ENCODE measurements around the gene KCNAB3. TPM values are rescaled to one million over a fixed set of nuclear protein-coding genes. Genes with fewer than 3 reads are reported as not detected.

The KCNAB3 gene
- total RNA-seq, 4 donors from 2014 or later = 0.40 to 3.7 (median 1.5) TPM

GRCh38 chr17:7903154-7904103, 26.2 kb downstream of the KCNAB3 start:
- Histone ChIP-seq H3K4me1 (peaks cover 8 to 10% of the 10 kb centered on the region in 2 donors), H3K27ac (peak overlapping the region; percentile 21 to 69 (median 42)), H3K27me3 (no peaks in the 10 kb centered on the region), H3K9me3 (no peaks in the 10 kb centered on the region), H3K36me3 (peaks cover 69 to 70% of the 10 kb centered on the region in 2 donors), H3K4me3 (replicated peaks in 1 of 3) (no peak overlapping the region)
- TF ChIP-seq POLR2A (IDR thresholded peaks at IDR 0.05) = no peak
- TF ChIP-seq CTCF (IDR thresholded peaks at IDR 0.05) = no peak
- DNase-seq = peak; percentile 88 to 93
- WGBS, 2 donors = 29 to 52% methylated on average over 21 to 22 of the region's 22 CpGs
- intact Hi-C loops (cut with DNase I) = no loop called here

GRCh38 chr17:7897773-7898172, 31.9 kb downstream of the KCNAB3 start:
- H3K36me3 ChIP-seq = peaks cover 67 to 74% of the 10 kb centered on the region in 2 donors
- no peaks in the 10 kb centered on the region for H3K27me3 ChIP-seq
- 60 to 66% methylated on average over 6 of the region's 6 CpGs for WGBS, 2 donors
- DNase-seq = no peak
- H3K4me3 ChIP-seq (replicated peaks in 1 of 3) = no peak overlapping the region
- H3K27ac ChIP-seq = no peak overlapping the region
- intact Hi-C loops (cut with DNase I) = no loop called here
- no peaks in the 10 kb centered on the region for H3K4me1 ChIP-seq
- TF ChIP-seq CTCF (IDR thresholded peaks at IDR 0.05) (peak in 3 of 6 experiments; percentile 19 to 22 (median 20)), POLR2A (IDR thresholded peaks at IDR 0.05) (no peak)
- no peaks in the 10 kb centered on the region for H3K9me3 ChIP-seq

DNA sequence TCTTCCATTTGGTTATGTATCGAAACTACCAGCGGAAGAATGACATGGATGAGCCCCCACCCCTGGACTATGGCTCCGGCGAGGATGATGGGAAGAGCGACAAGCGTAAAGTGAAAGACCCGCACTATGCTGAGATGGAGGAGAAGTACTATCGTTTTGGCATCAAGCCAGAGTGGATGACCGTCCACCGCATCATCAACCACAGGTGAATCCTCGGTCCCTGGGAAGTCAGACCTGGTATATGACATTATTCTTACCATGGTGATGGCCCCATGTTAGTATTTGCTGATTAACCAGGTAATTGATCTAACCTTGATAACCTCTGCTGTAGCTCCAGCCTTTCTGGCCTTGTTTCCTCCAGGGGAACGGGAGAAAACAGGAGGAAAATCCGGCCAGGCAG, 32.6 kb downstream of the KCNAB3 start:
- no peaks in the 10 kb centered on the region for H3K9me3 ChIP-seq
- WGBS, 2 donors = 89 to 95% methylated on average over 13 of the region's 13 CpGs
- H3K36me3 ChIP-seq = peaks cover 66 to 72% of the 10 kb centered on the region in 2 donors
- no peaks in the 10 kb centered on the region for H3K4me1 ChIP-seq
- no peak overlapping the region for H3K27ac ChIP-seq
- DNase-seq = no peak
- intact Hi-C loops (cut with DNase I) = no loop called here
- TF ChIP-seq CTCF (IDR thresholded peaks at IDR 0.05) = no peak
- no peak for TF ChIP-seq POLR2A (IDR thresholded peaks at IDR 0.05)
- H3K4me3 ChIP-seq (replicated peaks in 1 of 3) = no peak overlapping the region
- H3K27me3 ChIP-seq = no peaks in the 10 kb centered on the region

GRCh38 chr17:7894866-7895265, 34.8 kb downstream of the KCNAB3 start:
- no peak overlapping the region for H3K27ac ChIP-seq
- intact Hi-C loops (cut with DNase I) = no loop called here
- peaks cover 58 to 68% of the 10 kb centered on the region in 2 donors for H3K36me3 ChIP-seq
- H3K9me3 ChIP-seq = no peaks in the 10 kb centered on the region
- 91 to 92% methylated on average over 8 of the region's 8 CpGs for WGBS, 2 donors
- H3K4me3 ChIP-seq (replicated peaks in 1 of 3) = no peak overlapping the region
- TF ChIP-seq CTCF (IDR thresholded peaks at IDR 0.05) = no peak
- peaks cover 0 to 3% of the 10 kb centered on the region in 2 donors for H3K4me1 ChIP-seq
- H3K27me3 ChIP-seq = no peaks in the 10 kb centered on the region
- no peak for DNase-seq

DNA sequence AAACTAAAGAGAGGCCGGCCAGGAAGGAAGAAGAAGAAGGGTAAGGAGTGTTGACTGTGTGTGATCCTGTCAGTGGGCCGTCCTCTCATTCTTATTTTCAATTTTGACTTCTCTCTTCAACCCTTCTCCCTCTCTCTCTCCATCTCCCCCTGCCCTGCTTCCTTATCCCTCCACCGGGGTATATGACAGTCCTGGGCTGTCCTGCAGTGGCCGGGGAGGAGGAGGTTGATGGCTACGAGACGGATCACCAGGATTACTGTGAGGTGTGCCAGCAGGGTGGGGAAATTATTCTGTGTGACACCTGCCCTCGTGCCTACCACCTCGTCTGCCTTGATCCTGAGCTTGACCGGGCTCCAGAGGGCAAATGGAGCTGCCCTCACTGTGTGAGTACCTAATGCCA, 35.4 kb downstream of the KCNAB3 start:
- intact Hi-C loops (cut with DNase I) = no loop called here
- 91 to 92% methylated on average over 9 of the region's 9 CpGs for WGBS, 2 donors
- Histone ChIP-seq H3K4me1 (peaks cover 6 to 10% of the 10 kb centered on the region in 2 donors), H3K4me3 (replicated peaks in 1 of 3) (no peak overlapping the region), H3K9me3 (no peaks in the 10 kb centered on the region), H3K36me3 (peaks cover 52 to 62% of the 10 kb centered on the region in 2 donors), H3K27me3 (no peaks in the 10 kb centered on the region), H3K27ac (no peak overlapping the region)
- no peak for TF ChIP-seq CTCF (IDR thresholded peaks at IDR 0.05)
- TF ChIP-seq POLR2A (IDR thresholded peaks at IDR 0.05) = no peak
- no peak for DNase-seq
